SK-N-MC (cell line): ENCODE results near the gene DHRS13.

ENCODE experiments used
- EZH2 ChIP-seq: fragments of 200-600 bp; sonication (generic); IDR thresholded peaks from one replicate; pipeline ENCODE4 v1.6.1; 2017; ENCODE audit warnings: antibody characterized with exemption
- POLR2AphosphoS5 ChIP-seq: IDR thresholded peaks from 2 replicates; pipeline ENCODE4 v1.6.1; 2012; ENCODE audit warnings: mild to moderate bottlenecking, low read depth, low read length, borderline replicate concordance

DNA sequence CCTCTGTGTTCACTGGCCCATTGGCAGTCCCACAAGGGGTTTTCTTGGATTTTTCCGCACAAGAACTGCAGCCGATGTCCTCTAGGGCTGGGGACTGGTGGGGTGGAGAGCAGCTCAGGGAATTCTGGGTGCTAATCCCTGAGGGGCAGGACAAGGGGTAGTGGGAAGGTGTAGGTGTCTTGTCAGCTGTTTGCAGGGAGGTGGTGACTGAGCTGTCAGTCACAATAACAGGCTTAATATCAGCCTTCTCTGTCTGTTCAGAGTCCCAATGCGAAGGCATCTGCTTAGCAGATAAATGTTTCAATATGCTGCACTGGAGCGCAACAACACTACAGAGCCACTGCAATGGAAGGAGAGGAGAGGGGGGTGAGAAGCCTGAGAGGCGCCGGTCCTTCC is 10.1 kb upstream of the DHRS13 start:
- TF ChIP-seq EZH2 (no peak), POLR2AphosphoS5 (no peak)
